H9 (cell line): ENCODE measurements around the gene ZNF521. TPM values are rescaled to one million over a fixed set of nuclear protein-coding genes. Genes with fewer than 3 reads are reported as not detected.

Source experiments
- DNase-seq: peaks from one replicate; pipeline ENCODE4 v3.0.0-alpha.2; 2017
- H2AFZ ChIP-seq: one replicate; pipeline ENCODE4 v1.6.1; 2013; ENCODE audit warnings: mild to moderate bottlenecking, low read length, control low read depth, moderate library complexity
- H2AK5ac ChIP-seq: 2 replicates; pipeline ENCODE4 v1.6.1; 2013; ENCODE audit warnings: low read length, control low read depth, mixed read lengths; ENCODE audit not compliant: insufficient read length
- H2BK120ac ChIP-seq: one replicate; pipeline ENCODE4 v1.6.1; 2013; ENCODE audit warnings: low read depth, mild to moderate bottlenecking, low read length, control low read depth, inconsistent platforms; ENCODE audit not compliant: poor library complexity, severe bottlenecking
- H2BK12ac ChIP-seq: 2 replicates; pipeline ENCODE4 v1.6.1; 2013; ENCODE audit warnings: low read length, control low read depth, mixed read lengths, low read depth; ENCODE audit not compliant: insufficient read length
- H2BK15ac ChIP-seq: 2 replicates; pipeline ENCODE4 v1.6.1; 2013; ENCODE audit warnings: low read depth, low read length, control low read depth
- H2BK20ac ChIP-seq: one replicate; pipeline ENCODE4 v1.6.1; 2013; ENCODE audit warnings: low read depth, mild to moderate bottlenecking, low read length, control low read depth, inconsistent platforms; ENCODE audit not compliant: poor library complexity, severe bottlenecking
- H2BK5ac ChIP-seq: 2 replicates; pipeline ENCODE4 v1.6.1; 2013; ENCODE audit warnings: low read length, control low read depth, mixed read lengths; ENCODE audit not compliant: insufficient read length
- H3K14ac ChIP-seq: 2 replicates; pipeline ENCODE4 v1.6.1; 2013; ENCODE audit warnings: low read length, control low read depth; ENCODE audit not compliant: insufficient read depth
- H3K18ac ChIP-seq: 2 replicates; pipeline ENCODE4 v1.6.1; 2013; ENCODE audit warnings: low read depth, mild to moderate bottlenecking, mixed read lengths, low read length, control low read depth; ENCODE audit not compliant: insufficient read length
- H3K23ac ChIP-seq: 2 replicates; pipeline ENCODE4 v1.6.1; 2013; ENCODE audit warnings: low read length, control low read depth, mixed read lengths, low read depth; ENCODE audit not compliant: insufficient read length
- H3K23me2 ChIP-seq: 2 replicates; pipeline ENCODE4 v1.6.1; 2013; ENCODE audit warnings: low read depth, mild to moderate bottlenecking, mixed read lengths, low read length, control low read depth; ENCODE audit not compliant: insufficient read length, poor library complexity, severe bottlenecking
- H3K27ac ChIP-seq: 2 replicates; pipeline ENCODE4 v1.5.1; 2013; ENCODE audit warnings: low read length, control low read depth, mixed read lengths, low read depth; ENCODE audit not compliant: insufficient read length
- H3K27me3 ChIP-seq: 2 replicates; pipeline ENCODE4 v1.6.1; 2013; ENCODE audit warnings: low read length, control low read depth, inconsistent platforms; ENCODE audit not compliant: insufficient read depth
- H3K4ac ChIP-seq: 2 replicates; pipeline ENCODE4 v1.6.1; 2013; ENCODE audit warnings: low read depth, mild to moderate bottlenecking, control low read depth, inconsistent platforms, low read length, moderate library complexity
- H3K4me1 ChIP-seq: 2 replicates; pipeline ENCODE4 v1.6.1; 2013; ENCODE audit warnings: low read length, control low read depth, inconsistent platforms; ENCODE audit not compliant: insufficient read depth
- H3K4me2 ChIP-seq: 2 replicates; pipeline ENCODE4 v1.6.1; 2013; ENCODE audit warnings: low read length, control low read depth, mixed read lengths; ENCODE audit not compliant: insufficient read length, insufficient read depth
- H3K56ac ChIP-seq: 2 replicates; pipeline ENCODE4 v1.6.1; 2013; ENCODE audit warnings: low read depth, mild to moderate bottlenecking, mixed read lengths, low read length, control low read depth; ENCODE audit not compliant: insufficient read length
- H3K79me1 ChIP-seq: 2 replicates; pipeline ENCODE4 v1.6.1; 2013; ENCODE audit warnings: low read depth, mild to moderate bottlenecking, moderate library complexity, low read length, control low read depth, inconsistent platforms; ENCODE audit not compliant: insufficient read depth, poor library complexity, severe bottlenecking
- H3K79me2 ChIP-seq: 2 replicates; pipeline ENCODE4 v1.6.1; 2013; ENCODE audit warnings: low read length, control low read depth, inconsistent platforms; ENCODE audit not compliant: insufficient read depth
- H3K9ac ChIP-seq: 2 replicates; pipeline ENCODE4 v1.6.1; 2013; ENCODE audit warnings: low read length, control low read depth, mixed read lengths; ENCODE audit not compliant: insufficient read length; ENCODE audit errors: extremely low read depth
- H3K9me3 ChIP-seq: one replicate; pipeline ENCODE4 v1.6.1; 2013; ENCODE audit warnings: low read depth, low read length, inconsistent platforms; ENCODE audit not compliant: control insufficient read depth
- H3T11ph ChIP-seq: one replicate; pipeline ENCODE4 v1.6.1; 2013; ENCODE audit warnings: mild to moderate bottlenecking, low read length, control low read depth, inconsistent platforms
- H4K20me1 ChIP-seq: one replicate; pipeline ENCODE4 v1.6.1; 2013; ENCODE audit not compliant: control insufficient read depth, insufficient read length, insufficient read depth
- H4K5ac ChIP-seq: 2 replicates; pipeline ENCODE4 v1.6.1; 2013; ENCODE audit warnings: low read depth, mild to moderate bottlenecking, mixed read lengths, low read length, control low read depth; ENCODE audit not compliant: insufficient read length
- H4K8ac ChIP-seq: replicated peaks from 2 replicates; pipeline ENCODE4 v1.6.1; 2013; ENCODE audit warnings: low read length, control low read depth, mixed read lengths, low read depth; ENCODE audit not compliant: insufficient read length
- H4K91ac ChIP-seq: 2 replicates; pipeline ENCODE4 v1.6.1; 2013; ENCODE audit warnings: low read depth, mild to moderate bottlenecking, moderate library complexity, mixed read lengths, low read length, control low read depth; ENCODE audit not compliant: insufficient read length
- H3K27ac Mint-ChIP-seq, 3 experiments: 2 replicates in 2 of 3; 3 replicates in 1 of 3; pipeline ENCODE4 v1.8.0; 2020 to 2021; ENCODE audit warnings: mixed read lengths in 3 of 3, mild to moderate bottlenecking in 1 of 3, moderate library complexity in 1 of 3
- H3K27me3 Mint-ChIP-seq: 2 replicates; pipeline ENCODE4 v1.8.0; 2021; ENCODE audit warnings: low read depth, mild to moderate bottlenecking, moderate library complexity, mixed read lengths
- H3K36me3 Mint-ChIP-seq, 3 experiments: 2 replicates in 2 of 3; 3 replicates in 1 of 3; pipeline ENCODE4 v1.8.0; 2020 to 2021; ENCODE audit warnings: low read depth in 3 of 3, mixed read lengths in 3 of 3; ENCODE audit not compliant: insufficient read depth in 1 of 3
- H3K4me1 Mint-ChIP-seq, 2 experiments: 2 replicates each; pipeline ENCODE4 v1.8.0; 2020; ENCODE audit warnings: mixed read lengths in 2 of 2
- H3K4me3 Mint-ChIP-seq, 2 experiments: 2 replicates in 1 of 2; 3 replicates in 1 of 2; pipeline ENCODE4 v1.8.0; 2020 to 2021; ENCODE audit warnings: mild to moderate bottlenecking in 2 of 2, mixed read lengths in 2 of 2, moderate library complexity in 1 of 2
- H3K9me3 Mint-ChIP-seq, 2 experiments: 2 replicates in 1 of 2; 3 replicates in 1 of 2; pipeline ENCODE4 v1.8.0; 2020; ENCODE audit warnings: mild to moderate bottlenecking in 2 of 2, mixed read lengths in 2 of 2, moderate library complexity in 1 of 2
- CTCF ChIP-seq: fragments of 200-600 bp; sonication (generic); conservative IDR thresholded peaks from 3 replicates; pipeline ENCODE4 v1.8.0; 2021; ENCODE audit warnings: antibody characterized with exemption, mild to moderate bottlenecking
- total RNA-seq: library from RNA; stranded (reverse); gene quantifications from 2 replicates; pipeline ENCODE4 v1.2.1, GENCODE V29; 2021

ZNF521 gene
- total RNA-seq, 1 experiment from 2014 or later = 3.3 TPM

GRCh38 chr18:25305584-25305983 is 46.4 kb downstream of the ZNF521 start:
- Histone ChIP-seq H3K9ac (no peak overlapping the region), H3K4ac (no peak overlapping the region), H2BK15ac (no peak overlapping the region), H3K9me3 (no peaks in the 10 kb centered on the region), H4K8ac (no peak overlapping the region), H2BK20ac (no peak overlapping the region), H3K4me2 (no peak overlapping the region), H3K79me2 (no peaks in the 10 kb centered on the region), H3K18ac (no peak overlapping the region), H3T11ph (no peak overlapping the region), H2AFZ (no peak overlapping the region), H3K27me3 (no peaks in the 10 kb centered on the region), H4K5ac (no peak overlapping the region), H3K27ac (no peak overlapping the region), H3K23ac (no peak overlapping the region), H3K4me1 (no peaks in the 10 kb centered on the region), H3K14ac (no peak overlapping the region), H3K56ac (no peak overlapping the region), H2BK5ac (no peak overlapping the region), H3K23me2 (no peaks in the 10 kb centered on the region), H4K91ac (no peak overlapping the region), H2BK120ac (no peak overlapping the region), H2AK5ac (no peak overlapping the region), H3K79me1 (no peaks in the 10 kb centered on the region), H2BK12ac (no peak overlapping the region), H4K20me1 (no peaks in the 10 kb centered on the region)
- Mint-ChIP-seq H3K4me3 (no peak overlapping the region), H3K4me1 (peaks cover 0 to 8% of the 10 kb centered on the region in 2 experiments; a peak in 1 of 4 replicates), H3K27me3 (no peaks in the 10 kb centered on the region), H3K9me3 (no peaks in the 10 kb centered on the region), H3K36me3 (no peaks in the 10 kb centered on the region), H3K27ac (no peak overlapping the region)
- no peak for TF ChIP-seq CTCF
- no peak for DNase-seq
